A172 (cell line): ENCODE data around the gene ABCC10. TPM values are rescaled to one million over a fixed set of nuclear protein-coding genes. Genes with fewer than 3 reads are reported as not detected.
"Not testable (repeated sequence)": the region's sequence is repeated elsewhere in the genome, so short reads cannot be mapped to it uniquely, and the experiment has no call there.

Experiments used
- DNase-seq: peaks from one replicate; pipeline ENCODE4 v3.0.0-alpha.2; 2015; ENCODE audit warnings: low spot score
- total RNA-seq: library from RNA; depleted of rRNA; stranded (reverse); fragments of >200 nt; shearing (Covaris generic); gene quantifications from 2 replicates; pipeline ENCODE4 v1.2.3, GENCODE V29; 2014

The ABCC10 gene
- total RNA-seq, 1 experiment from 2014 or later = 13.9 TPM

GRCh38 chr6:43412541-43412940, 14.8 kb upstream of the ABCC10 start:
- no peak for DNase-seq

GRCh38 chr6:43413002-43413401, 14.3 kb upstream of the ABCC10 start:
- DNase-seq = no peak

GRCh38 chr6:43415275-43415674, 12.1 kb upstream of the ABCC10 start:
- DNase-seq = not testable (repeated sequence)

- DNase-seq = no peak
Observed at GRCh38 chr6:43416935-43417334, 10.4 kb upstream of the ABCC10 start.

- no peak for DNase-seq
Observed at GRCh38 chr6:43420012-43420709, 7.2 kb upstream of the ABCC10 start.

- DNase-seq = no peak
Observed at GRCh38 chr6:43421831-43422230, 5.5 kb upstream of the ABCC10 start.

GRCh38 chr6:43425083-43425482, 2.3 kb upstream of the ABCC10 start:
- DNase-seq = not testable (repeated sequence)

GRCh38 chr6:43426928-43427405, 374 bp upstream of the ABCC10 start:
- no peak for DNase-seq

- DNase-seq = no peak
Observed at GRCh38 chr6:43428112-43428570, 800 bp downstream of the ABCC10 start.

- DNase-seq = no peak
Observed at GRCh38 chr6:43428874-43429273, 1.5 kb downstream of the ABCC10 start.

GRCh38 chr6:43432009-43432945, 4.9 kb downstream of the ABCC10 start:
- no peak for DNase-seq

GRCh38 chr6:43433148-43433547, 5.8 kb downstream of the ABCC10 start:
- no peak for DNase-seq

- no peak for DNase-seq
Observed at GRCh38 chr6:43434001-43434840, 6.9 kb downstream of the ABCC10 start.

GRCh38 chr6:43434943-43435342, 7.6 kb downstream of the ABCC10 start:
- DNase-seq = no peak

GRCh38 chr6:43435682-43436437, 8.5 kb downstream of the ABCC10 start:
- DNase-seq = no peak

GRCh38 chr6:43436577-43437282, 9.4 kb downstream of the ABCC10 start:
- DNase-seq = peak; percentile 77

GRCh38 chr6:43437700-43438099, 10.4 kb downstream of the ABCC10 start:
- no peak for DNase-seq

- DNase-seq = no peak
Observed at GRCh38 chr6:43442935-43443334, 15.6 kb downstream of the ABCC10 start.

- DNase-seq = no peak
Observed at GRCh38 chr6:43444036-43444435, 16.7 kb downstream of the ABCC10 start.

- DNase-seq = no peak
Observed at GRCh38 chr6:43444582-43444981, 17.2 kb downstream of the ABCC10 start.
